Osteoblast (primary cell): Measurements from ENCODE around the gene MGMT. TPM values are rescaled to one million over a fixed set of nuclear protein-coding genes. Genes with fewer than 3 reads are reported as not detected.

Experiments
- DNase-seq: peaks from one replicate; pipeline ENCODE4 v3.0.0; 2011; ENCODE audit warnings: low spot score, mixed read lengths; ENCODE audit not compliant: insufficient read length; ENCODE audit errors: missing footprints
- H2AFZ ChIP-seq: 2 replicates; pipeline ENCODE4 v1.6.0; 2011; ENCODE audit warnings: mild to moderate bottlenecking, low read length
- H3K27ac ChIP-seq: 2 replicates; pipeline ENCODE4 v1.5.1; 2011; ENCODE audit warnings: mild to moderate bottlenecking, low read depth, low read length, moderate library complexity
- H3K27me3 ChIP-seq: 2 replicates; pipeline ENCODE4 v1.6.0; 2012; ENCODE audit warnings: mild to moderate bottlenecking, control low read depth, inconsistent platforms, low read length, moderate library complexity; ENCODE audit not compliant: insufficient read depth
- H3K36me3 ChIP-seq: 2 replicates; pipeline ENCODE4 v1.5.1; 2011; ENCODE audit warnings: mild to moderate bottlenecking, low read length, control low read depth, moderate library complexity; ENCODE audit not compliant: insufficient read depth
- H3K4me1 ChIP-seq: 2 replicates; pipeline ENCODE4 v1.5.1; 2011; ENCODE audit warnings: mild to moderate bottlenecking, low read length, control low read depth, moderate library complexity; ENCODE audit not compliant: insufficient read depth
- H3K4me2 ChIP-seq: 2 replicates; pipeline ENCODE4 v1.6.0; 2011; ENCODE audit warnings: mild to moderate bottlenecking, low read length; ENCODE audit not compliant: insufficient read depth
- H3K4me3 ChIP-seq: fragments of 200-600 bp; sonication (generic); 3 replicates; pipeline ENCODE4 v1.5.1; 2012; ENCODE audit warnings: mild to moderate bottlenecking, low read length, inconsistent platforms; ENCODE audit not compliant: insufficient read depth
- H3K79me2 ChIP-seq: 2 replicates; pipeline ENCODE4 v1.6.0; 2012; ENCODE audit warnings: mild to moderate bottlenecking, low read length, control low read depth, inconsistent platforms; ENCODE audit not compliant: insufficient read depth
- H3K9me3 ChIP-seq: 2 replicates; pipeline ENCODE4 v1.5.1; 2011; ENCODE audit warnings: low read depth, low read length, control low read depth
- H4K20me1 ChIP-seq: 2 replicates; pipeline ENCODE4 v1.6.0; 2012; ENCODE audit warnings: mild to moderate bottlenecking, low read length, control low read depth; ENCODE audit not compliant: insufficient read depth
- total RNA-seq: library from RNA; depleted of rRNA; stranded (reverse); fragments of >200 nt; gene quantifications from 2 replicates; pipeline ENCODE4 v1.2.3, GENCODE V29; 2012
- TF ChIP-seq, protein P1 (sequence below): IDR thresholded peaks from 2 replicates; pipeline ENCODE4 v1.5.1; 2011; ENCODE audit warnings: mild to moderate bottlenecking, low read depth, low read length, moderate library complexity; ENCODE audit errors: extremely low read depth

The MGMT gene
- total RNA-seq, 1 donor, result 21.0 TPM

DNA sequence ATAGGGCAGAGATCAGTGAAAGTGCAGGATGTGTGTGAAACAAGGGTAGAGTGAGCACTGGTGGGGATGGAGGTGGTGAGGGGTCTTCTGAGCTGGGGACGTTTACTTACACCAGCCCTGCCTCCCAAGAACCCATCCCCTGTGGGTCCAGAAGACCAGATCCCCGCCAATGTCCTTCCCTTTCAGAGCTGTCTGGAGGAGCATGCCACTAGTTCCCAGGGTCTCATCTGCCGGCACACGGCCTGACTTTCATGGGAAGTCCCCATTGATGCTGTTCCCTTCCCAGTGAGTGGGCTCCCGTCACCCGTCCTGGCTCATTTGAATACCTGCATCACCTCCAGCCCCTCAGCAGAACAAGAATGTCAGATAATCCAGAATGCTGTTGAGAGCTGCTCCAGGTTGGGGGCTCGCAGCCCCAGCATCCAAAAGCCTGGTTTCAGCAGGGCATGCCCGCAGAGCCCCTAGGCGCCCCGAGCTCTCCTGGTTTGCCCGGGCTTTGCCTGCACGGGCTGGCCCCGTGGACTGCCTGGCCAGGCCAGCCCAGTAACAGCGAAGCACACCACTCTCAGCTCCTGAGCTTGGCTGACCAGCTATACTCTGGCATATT is 246.7 kb downstream of the MGMT start:
- TF ChIP-seq, protein P1, sequence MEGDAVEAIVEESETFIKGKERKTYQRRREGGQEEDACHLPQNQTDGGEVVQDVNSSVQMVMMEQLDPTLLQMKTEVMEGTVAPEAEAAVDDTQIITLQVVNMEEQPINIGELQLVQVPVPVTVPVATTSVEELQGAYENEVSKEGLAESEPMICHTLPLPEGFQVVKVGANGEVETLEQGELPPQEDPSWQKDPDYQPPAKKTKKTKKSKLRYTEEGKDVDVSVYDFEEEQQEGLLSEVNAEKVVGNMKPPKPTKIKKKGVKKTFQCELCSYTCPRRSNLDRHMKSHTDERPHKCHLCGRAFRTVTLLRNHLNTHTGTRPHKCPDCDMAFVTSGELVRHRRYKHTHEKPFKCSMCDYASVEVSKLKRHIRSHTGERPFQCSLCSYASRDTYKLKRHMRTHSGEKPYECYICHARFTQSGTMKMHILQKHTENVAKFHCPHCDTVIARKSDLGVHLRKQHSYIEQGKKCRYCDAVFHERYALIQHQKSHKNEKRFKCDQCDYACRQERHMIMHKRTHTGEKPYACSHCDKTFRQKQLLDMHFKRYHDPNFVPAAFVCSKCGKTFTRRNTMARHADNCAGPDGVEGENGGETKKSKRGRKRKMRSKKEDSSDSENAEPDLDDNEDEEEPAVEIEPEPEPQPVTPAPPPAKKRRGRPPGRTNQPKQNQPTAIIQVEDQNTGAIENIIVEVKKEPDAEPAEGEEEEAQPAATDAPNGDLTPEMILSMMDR, result no peak
- H4K20me1 ChIP-seq, result peaks cover 6% of the 10 kb centered on the region

DNA sequence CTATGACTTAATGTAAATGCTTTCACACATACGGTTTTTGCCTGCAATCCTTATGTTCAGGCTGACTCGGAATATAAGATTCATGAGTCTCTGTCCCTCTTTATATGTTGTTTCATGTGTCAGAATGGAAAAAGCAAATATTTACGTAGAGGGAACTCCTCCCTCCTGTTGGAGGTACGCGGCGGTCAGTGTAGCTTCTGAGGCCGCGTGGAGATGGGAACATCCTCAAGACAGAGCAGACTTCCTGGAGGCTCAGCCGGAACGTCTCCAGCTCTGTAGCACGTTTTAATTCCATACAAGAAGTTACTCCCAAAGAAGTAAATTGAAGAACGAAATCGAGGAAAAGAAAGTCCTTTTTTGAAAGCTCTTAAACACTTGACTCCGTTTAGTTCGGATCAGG is 248.8 kb downstream of the MGMT start:
- Histone ChIP-seq H3K79me2 (no peaks in the 10 kb centered on the region), H3K27me3 (no peaks in the 10 kb centered on the region), H3K4me1 (no peaks in the 10 kb centered on the region), H2AFZ (no peak overlapping the region), H3K4me3 (no peak overlapping the region), H3K27ac (no peak overlapping the region), H3K36me3 (no peaks in the 10 kb centered on the region), H3K4me2 (no peak overlapping the region), H3K9me3 (no peaks in the 10 kb centered on the region), H4K20me1 (no peaks in the 10 kb centered on the region)
- no peak for DNase-seq
- TF ChIP-seq, protein P1, result no peak

More for the DNA sequence above, 246.7 kb downstream of the MGMT start:
- Histone ChIP-seq H3K9me3 (no peaks in the 10 kb centered on the region), H2AFZ (no peak overlapping the region), H3K4me3 (no peak overlapping the region), H3K27me3 (no peaks in the 10 kb centered on the region), H3K4me2 (no peak overlapping the region), H3K36me3 (no peaks in the 10 kb centered on the region), H3K4me1 (no peaks in the 10 kb centered on the region), H3K79me2 (no peaks in the 10 kb centered on the region), H3K27ac (no peak overlapping the region)
- no peak for DNase-seq

DNA sequence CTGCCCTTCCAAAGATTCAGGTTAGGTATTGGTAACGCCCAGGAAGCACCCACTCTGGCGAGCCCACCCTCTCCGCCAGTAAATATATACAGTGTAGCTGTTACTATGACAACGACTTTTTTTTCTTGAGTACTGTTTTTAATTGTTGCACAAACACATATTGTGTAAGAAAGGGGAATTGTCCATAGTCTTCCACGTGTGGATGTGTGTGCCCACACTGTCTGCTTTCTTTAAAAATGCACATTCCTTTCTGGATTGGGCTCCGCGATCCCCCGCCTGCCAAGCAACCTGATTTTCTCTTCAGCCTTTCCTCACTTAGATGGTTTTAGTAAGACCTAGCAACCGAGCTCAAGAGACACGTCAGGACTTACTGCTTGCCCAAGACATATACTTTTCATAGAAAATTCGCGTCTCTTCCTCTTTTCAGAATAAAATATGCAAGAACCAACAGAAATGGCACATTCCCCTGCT is 249.2 kb downstream of the MGMT start:
- H3K4me2 ChIP-seq, result no peak overlapping the region

DNA sequence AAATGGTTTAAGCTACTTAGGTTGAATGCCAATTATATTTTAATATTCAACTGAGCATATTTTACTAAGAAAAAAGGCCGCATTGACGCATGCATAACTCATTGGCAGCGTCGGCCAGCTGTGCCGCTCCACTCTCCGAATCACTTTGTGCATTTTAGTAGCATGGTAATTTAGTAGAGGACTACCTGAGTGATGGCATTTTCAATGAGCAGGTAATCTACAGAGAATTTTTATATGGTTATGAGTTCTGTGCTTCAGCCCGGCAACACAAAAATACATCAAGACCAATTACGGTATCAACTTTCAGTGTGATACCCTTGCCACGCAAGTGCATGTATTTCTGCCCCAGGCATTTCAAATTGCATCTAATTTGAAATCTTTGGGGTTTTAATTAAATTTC is 249.8 kb downstream of the MGMT start:
- H3K27me3 ChIP-seq, result no peaks in the 10 kb centered on the region
- H4K20me1 ChIP-seq, result no peaks in the 10 kb centered on the region
- no peaks in the 10 kb centered on the region for H3K4me1 ChIP-seq
- no peaks in the 10 kb centered on the region for H3K9me3 ChIP-seq
- H3K36me3 ChIP-seq, result no peaks in the 10 kb centered on the region
- TF ChIP-seq, protein P1, result no peak
- H2AFZ ChIP-seq, result no peak overlapping the region
- H3K27ac ChIP-seq, result no peak overlapping the region
- H3K4me3 ChIP-seq, result no peak overlapping the region
- H3K79me2 ChIP-seq, result no peaks in the 10 kb centered on the region
- no peak for DNase-seq
- H3K4me2 ChIP-seq, result no peak overlapping the region

More for the DNA sequence above, 249.2 kb downstream of the MGMT start:
- Histone ChIP-seq H2AFZ (no peak overlapping the region), H3K27me3 (no peaks in the 10 kb centered on the region), H3K36me3 (no peaks in the 10 kb centered on the region), H3K4me3 (no peak overlapping the region), H3K27ac (no peak overlapping the region), H3K9me3 (no peaks in the 10 kb centered on the region), H4K20me1 (no peaks in the 10 kb centered on the region), H3K4me1 (no peaks in the 10 kb centered on the region), H3K79me2 (no peaks in the 10 kb centered on the region)
- DNase-seq, result no peak
- TF ChIP-seq, protein P1, result no peak
